A549 treated with AZD2906 at 1 μM for 4 hours (cell line): ENCODE results near the gene FOXRED1. TPM values are rescaled to one million over a fixed set of nuclear protein-coding genes. Genes with fewer than 3 reads are reported as not detected.

Experiments used
- total RNA-seq: library from RNA; stranded (reverse); fragments of 200-300 nt; extraction: Qiagen RNA extraction; gene quantifications from 5 replicates; pipeline ENCODE4 v1.2.3, GENCODE V29; 2022

FOXRED1 gene
- total RNA-seq: 20.7 to 24.9 TPM (median 22.8 TPM) in 5 replicates

DNA sequence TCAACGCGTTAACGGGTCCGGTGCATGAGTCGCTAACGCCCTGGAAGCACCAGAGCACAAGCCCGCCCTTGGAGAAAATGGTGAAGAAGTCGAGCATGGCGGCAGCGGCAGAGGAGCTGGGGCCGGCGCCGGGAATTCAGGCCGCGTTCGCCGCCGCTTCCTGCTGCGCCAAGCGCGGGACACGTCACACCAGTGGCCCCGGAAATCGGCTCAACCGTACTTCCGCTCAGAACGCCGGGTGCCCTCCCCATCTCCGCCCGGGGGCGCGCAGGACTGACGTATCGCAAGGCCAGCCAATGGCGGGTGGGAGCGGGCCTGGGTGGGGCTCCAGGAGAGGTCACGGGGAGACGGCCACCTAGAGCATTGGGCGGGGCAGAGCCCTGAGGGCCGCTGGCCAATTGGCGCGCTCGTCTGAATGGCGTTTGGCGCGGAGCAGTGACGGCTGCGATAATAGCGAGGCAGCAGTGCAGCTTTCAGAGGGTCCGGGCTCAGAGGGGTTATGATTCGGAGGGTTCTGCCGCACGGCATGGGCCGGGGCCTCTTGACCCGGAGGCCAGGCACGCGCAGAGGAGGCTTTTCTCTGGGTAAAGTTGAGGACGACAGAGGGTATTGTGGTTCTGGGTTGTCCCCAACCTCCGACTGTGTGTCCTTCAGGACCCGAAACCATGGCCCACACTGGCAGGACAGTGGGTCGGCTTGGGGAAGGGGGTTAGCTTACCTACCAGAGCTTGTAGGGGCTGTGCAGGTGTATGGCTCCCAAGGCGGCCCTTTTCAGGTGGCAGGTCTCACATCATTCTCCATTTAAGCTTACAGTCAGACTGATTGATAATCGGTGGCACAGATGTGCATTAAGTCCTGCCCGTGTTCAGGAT, at the start of gene FOXRED1, which contains the start of gene SRPRA:
FOXRED1 (plus strand) TSS at position 447 of the 872 bp plus-strand sequence; CDS start at position 500, 53 bp downstream.
SRPRA (minus strand) TSS at position 188 of the 872 bp plus-strand sequence; CDS start at position 97, 91 bp downstream.

DNA sequence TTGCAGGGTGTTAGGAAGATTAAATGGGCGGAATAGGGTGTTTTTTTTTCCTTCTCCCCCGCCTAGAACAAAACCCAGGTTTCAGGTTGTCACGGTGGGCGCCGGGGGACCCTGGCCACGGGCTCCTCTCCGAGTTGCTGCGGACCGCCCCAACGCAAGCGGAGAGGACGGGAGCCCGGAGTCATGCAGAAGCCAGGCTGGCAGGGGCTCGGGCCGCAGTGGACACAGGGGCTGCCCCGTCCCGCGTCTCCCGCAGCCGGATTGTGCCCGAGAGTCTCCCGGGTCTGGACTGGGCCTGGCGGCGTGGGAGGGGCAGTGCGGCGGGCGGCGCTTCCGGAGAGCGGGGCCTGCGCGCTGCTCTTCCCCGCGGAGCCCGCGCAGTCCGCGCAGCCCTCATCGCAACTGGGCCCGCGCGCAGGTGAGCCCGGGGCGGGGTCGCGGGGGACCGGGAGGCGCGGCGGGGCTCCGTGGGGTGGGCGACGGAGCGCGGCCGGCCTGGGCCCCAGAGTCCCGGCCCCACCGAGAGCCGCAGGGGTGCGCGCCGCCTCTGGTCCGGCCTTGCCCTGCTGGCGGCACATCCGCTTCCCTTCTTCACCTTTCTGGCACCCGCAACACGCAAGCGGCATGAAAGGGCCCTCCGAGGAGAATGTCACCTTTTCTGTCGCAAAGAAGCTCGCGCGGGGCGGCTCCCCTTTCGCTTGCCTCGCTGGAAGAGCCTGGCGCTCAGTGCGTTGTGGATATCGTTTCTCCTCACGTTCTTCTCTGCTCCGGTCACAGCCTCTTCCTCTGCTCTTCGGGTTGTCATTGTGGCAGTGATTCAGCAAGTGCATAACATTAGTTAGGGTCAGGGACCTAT, 14.0 kb downstream of the FOXRED1 start, which contains the start of gene TIRAP:
TIRAP (plus strand) TSS at position 358 of the 856 bp plus-strand sequence. CDS start 7,802 bp downstream, outside the sequence.

DNA sequence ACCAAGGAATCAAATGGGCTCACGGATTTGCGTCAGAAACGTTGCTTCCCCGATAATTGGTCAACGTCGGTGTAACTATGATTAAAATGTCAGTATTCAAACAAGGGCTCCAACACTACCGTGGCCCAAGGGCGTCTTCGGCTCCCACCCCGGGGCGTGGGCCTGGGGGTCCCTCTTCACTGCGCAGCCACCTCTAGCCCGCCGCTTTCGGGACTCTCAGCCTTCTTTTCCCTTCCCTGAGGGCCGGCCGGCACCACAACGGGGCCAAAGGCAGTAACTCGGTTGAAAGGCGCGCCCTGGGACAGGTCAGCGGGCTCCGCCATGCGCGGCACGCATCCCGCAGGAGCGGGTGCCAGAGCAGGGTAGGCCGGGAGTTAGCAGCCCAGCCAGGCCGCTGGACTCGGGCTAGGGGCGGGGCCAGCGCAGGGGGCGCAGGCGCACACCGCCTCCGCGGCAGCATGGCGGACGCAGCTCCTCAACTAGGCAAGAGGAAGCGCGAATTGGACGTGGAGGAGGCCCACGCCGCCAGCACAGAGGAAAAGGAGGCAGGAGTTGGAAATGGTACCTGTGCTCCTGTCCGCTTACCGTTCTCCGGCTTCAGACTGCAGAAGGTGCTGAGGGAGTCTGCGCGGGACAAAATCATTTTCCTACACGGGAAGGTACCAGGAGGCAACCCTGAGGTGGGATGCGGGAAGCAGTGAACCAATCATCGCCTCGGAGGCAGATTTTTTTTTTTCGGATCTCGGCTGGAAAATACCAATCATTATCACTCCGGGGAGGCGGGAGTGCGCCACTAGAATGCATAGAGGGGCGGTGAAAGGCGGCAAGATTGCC, 34.9 kb downstream of the FOXRED1 start, which contains the start of gene DCPS:
DCPS (plus strand) TSS at position 438 of the 834 bp plus-strand sequence; CDS start at position 459, 21 bp downstream.

Other genes starting within 250 kb of the FOXRED1 start
- 1.6 to 2.6 TPM (median 1.9 TPM) in 5 replicates for gene CDON, start 206.3 kb upstream of the FOXRED1 start, total RNA-seq
- 15.9 to 17.4 TPM (median 16.5 TPM) in 5 replicates for gene RPUSD4, start 57.5 kb upstream of the FOXRED1 start, total RNA-seq
- gene FAM118B, start 57.4 kb upstream of the FOXRED1 start, total RNA-seq: 13.9 to 17.3 TPM (median 14.8 TPM) in 5 replicates
- gene SRPRA, start 259 bp upstream of the FOXRED1 start, total RNA-seq: 57.1 to 61.3 TPM (median 58.8 TPM) in 5 replicates
- gene TIRAP, start 13.9 kb downstream of the FOXRED1 start, total RNA-seq: 5.3 to 6.9 TPM (median 6.3 TPM) in 5 replicates
- gene DCPS, start 34.9 kb downstream of the FOXRED1 start, total RNA-seq: 17.1 to 19.9 TPM (median 18.3 TPM) in 5 replicates
- gene ST3GAL4, start 86.5 kb downstream of the FOXRED1 start, total RNA-seq: 30.6 to 32.4 TPM (median 30.7 TPM) in 5 replicates